Anterior cingulate cortex (tissue), 58 donors: ENCODE data around the gene LTBP1.

Source experiments
- DNase-seq, 58 donors: peaks; one replicate each; lab custom pipeline; 2025; lab: John Stamatoyannopoulos, UW

Gene LTBP1

GRCh38 chr2:32930436-32930835, 16.3 kb upstream of the LTBP1 start:
- no peak for DNase-seq

- DNase-seq = no peak
Measured at GRCh38 chr2:32931519-32931918, 15.2 kb upstream of the LTBP1 start.

GRCh38 chr2:32931945-32932709, 14.6 kb upstream of the LTBP1 start:
- DNase-seq = no peak

- DNase-seq = no peak
Measured at GRCh38 chr2:32932825-32933755, 13.7 kb upstream of the LTBP1 start.

- DNase-seq = no peak
Measured at GRCh38 chr2:32933756-32934095, 13.0 kb upstream of the LTBP1 start.

GRCh38 chr2:32937602-32938448, 8.9 kb upstream of the LTBP1 start:
- DNase-seq = no peak

- no peak for DNase-seq
Measured at GRCh38 chr2:32938934-32939333, 7.8 kb upstream of the LTBP1 start.

GRCh38 chr2:32940316-32940997, 6.3 kb upstream of the LTBP1 start:
- DNase-seq = no peak

- DNase-seq = no peak
Measured at GRCh38 chr2:32941944-32942690, 4.6 kb upstream of the LTBP1 start.

- DNase-seq = no peak
Measured at GRCh38 chr2:32942793-32943485, 3.8 kb upstream of the LTBP1 start.

GRCh38 chr2:32945286-32945685, 1.5 kb upstream of the LTBP1 start:
- no peak for DNase-seq

- peak in 2 of 58 donors; percentile 20 to 51 for DNase-seq
Measured at GRCh38 chr2:32947076-32947483, 327 bp downstream of the LTBP1 start.

- DNase-seq = peak in 2 of 58 donors; percentile 5 to 19
Measured at GRCh38 chr2:32947484-32948143, 861 bp downstream of the LTBP1 start.

- DNase-seq = no peak
Measured at GRCh38 chr2:32948266-32948665, 1.5 kb downstream of the LTBP1 start.

- no peak for DNase-seq
Measured at GRCh38 chr2:32949260-32949659, 2.5 kb downstream of the LTBP1 start.

GRCh38 chr2:32951672-32952071, 4.9 kb downstream of the LTBP1 start:
- no peak for DNase-seq

- DNase-seq = peak in 2 of 58 donors; percentile 4 to 5
Measured at GRCh38 chr2:32952761-32953476, 6.2 kb downstream of the LTBP1 start.

- DNase-seq = no peak
Measured at GRCh38 chr2:32954206-32954605, 7.5 kb downstream of the LTBP1 start.
